Glutamatergic neuron (in vitro differentiated cells): ENCODE data around the gene PPP1R14C. TPM values are rescaled to one million over a fixed set of nuclear protein-coding genes. Genes with fewer than 3 reads are reported as not detected.
A peak's percentile ranks its signal among the peaks of the same experiment; 100 is the strongest.

ENCODE experiments used
- DNase-seq: peaks from one replicate; pipeline ENCODE4 v3.0.0; 2022
- H3K27ac Mint-ChIP-seq: one replicate; pipeline ENCODE4 v1.8.0; 2020; ENCODE audit warnings: mild to moderate bottlenecking, mixed read lengths, inconsistent platforms; ENCODE audit not compliant: unreplicated experiment
- H3K27me3 Mint-ChIP-seq: one replicate; pipeline ENCODE4 v1.8.0; 2020; ENCODE audit warnings: mild to moderate bottlenecking, moderate library complexity, mixed read lengths, inconsistent platforms; ENCODE audit not compliant: unreplicated experiment
- H3K36me3 Mint-ChIP-seq: one replicate; pipeline ENCODE4 v1.8.0; 2020; ENCODE audit warnings: mild to moderate bottlenecking, mixed read lengths, inconsistent platforms; ENCODE audit not compliant: unreplicated experiment
- H3K4me1 Mint-ChIP-seq: one replicate; pipeline ENCODE4 v1.8.0; 2020; ENCODE audit warnings: mild to moderate bottlenecking, low read depth, mixed read lengths, inconsistent platforms; ENCODE audit not compliant: unreplicated experiment
- H3K4me3 Mint-ChIP-seq: one replicate; pipeline ENCODE4 v1.8.0; 2020; ENCODE audit warnings: mild to moderate bottlenecking, mixed read lengths, inconsistent platforms; ENCODE audit not compliant: unreplicated experiment
- H3K9me3 Mint-ChIP-seq: one replicate; pipeline ENCODE4 v1.8.0; 2020; ENCODE audit warnings: mild to moderate bottlenecking, moderate library complexity, mixed read lengths, inconsistent platforms; ENCODE audit not compliant: unreplicated experiment
- CTCF ChIP-seq: fragments of 200-600 bp; sonication (generic); IDR thresholded peaks from one replicate; pipeline ENCODE4 v1.5.0; 2021; ENCODE audit not compliant: partially characterized antibody, unreplicated experiment
- total RNA-seq: library from RNA; stranded (reverse); fragmentation: NEBNext Ultra II Directional; extraction: Animal tissue kit (Norgen Biotek cat#: 25700); gene quantifications from one replicate; pipeline ENCODE4 v1.2.1, GENCODE V29; 2021; ENCODE audit not compliant: unreplicated experiment

PPP1R14C gene
- total RNA-seq, 1 donor from 2014 or later: 4.1 TPM

GRCh38 chr6:150201285-150201684, 58.4 kb downstream of the PPP1R14C start:
- H3K36me3 Mint-ChIP-seq: no peaks in the 10 kb centered on the region
- DNase-seq: no peak
- TF ChIP-seq CTCF: no peak
- peaks cover 6% of the 10 kb centered on the region for H3K27me3 Mint-ChIP-seq
- peaks cover 2% of the 10 kb centered on the region for H3K9me3 Mint-ChIP-seq
- H3K4me1 Mint-ChIP-seq: peaks cover 8% of the 10 kb centered on the region
- no peak overlapping the region for H3K27ac Mint-ChIP-seq
- H3K4me3 Mint-ChIP-seq: no peak overlapping the region

GRCh38 chr6:150201772-150202329, 59.0 kb downstream of the PPP1R14C start:
- Mint-ChIP-seq H3K27me3 (peaks cover 6% of the 10 kb centered on the region), H3K9me3 (peaks cover 2% of the 10 kb centered on the region), H3K36me3 (no peaks in the 10 kb centered on the region), H3K4me1 (peaks cover 5% of the 10 kb centered on the region), H3K27ac (no peak overlapping the region), H3K4me3 (no peak overlapping the region)
- DNase-seq: peak; percentile 60
- no peak for TF ChIP-seq CTCF

GRCh38 chr6:150202404-150202803, 59.6 kb downstream of the PPP1R14C start:
- no peak overlapping the region for H3K27ac Mint-ChIP-seq
- H3K4me3 Mint-ChIP-seq: no peak overlapping the region
- H3K9me3 Mint-ChIP-seq: peaks cover 2% of the 10 kb centered on the region
- DNase-seq: no peak
- H3K4me1 Mint-ChIP-seq: peaks cover 5% of the 10 kb centered on the region
- no peak for TF ChIP-seq CTCF
- peaks cover 6% of the 10 kb centered on the region for H3K27me3 Mint-ChIP-seq
- no peaks in the 10 kb centered on the region for H3K36me3 Mint-ChIP-seq

- Mint-ChIP-seq H3K9me3 (peaks cover 2% of the 10 kb centered on the region), H3K4me3 (no peak overlapping the region), H3K4me1 (peaks cover 5% of the 10 kb centered on the region), H3K27ac (no peak overlapping the region), H3K27me3 (peaks cover 6% of the 10 kb centered on the region), H3K36me3 (no peaks in the 10 kb centered on the region)
- no peak for DNase-seq
- TF ChIP-seq CTCF: no peak
These were observed 60.1 kb downstream of the PPP1R14C start for GRCh38 chr6:150202934-150203333.

- Mint-ChIP-seq H3K4me1 (peaks cover 5% of the 10 kb centered on the region), H3K9me3 (peaks cover 2% of the 10 kb centered on the region), H3K27me3 (peaks cover 6% of the 10 kb centered on the region), H3K4me3 (no peak overlapping the region), H3K36me3 (no peaks in the 10 kb centered on the region), H3K27ac (no peak overlapping the region)
- no peak for DNase-seq
- TF ChIP-seq CTCF: no peak
These were observed 60.5 kb downstream of the PPP1R14C start for GRCh38 chr6:150203378-150203777.
